GM12878 (cell line): ENCODE data around the gene RUNDC3A. TPM values are rescaled to one million over a fixed set of nuclear protein-coding genes. Genes with fewer than 3 reads are reported as not detected.

ENCODE experiments used
- ATAC-seq: fragments of 200-7000 bp; cut with Tn5 transposase; 3 replicates; pipeline ENCODE4 v1.9.1; 2020; ENCODE audit warnings: mild to moderate bottlenecking, moderate library complexity
- BruUV-seq: library from RNA; stranded (reverse); fragments of 400-500 nt; replicated peaks from 2 replicates; lab custom pipeline; 2021; lab: Mats Ljungman, UMichigan
- CTCF ChIA-PET: fragments of 300-600 bp; sonication (Branson Sonifier 250); formaldehyde crosslinking; extraction: SDS; loops from one replicate; lab custom pipeline; 2021; ENCODE audit warnings: inconsistent platforms; lab: Yijun Ruan, JAX
- POLR2A ChIA-PET: fragments of 350-600 bp; formaldehyde crosslinking; extraction: SDS; loops from one replicate; lab custom pipeline; 2021; ENCODE audit warnings: inconsistent platforms; lab: Charles Lee
- RAD21 ChIA-PET: fragments of 300-600 bp; sonication (Branson Sonifier 250); formaldehyde crosslinking; loops from one replicate; lab custom pipeline; 2023; ENCODE audit warnings: antibody characterized with exemption; ENCODE audit not compliant: unreplicated experiment; lab: Charles Lee
- SMC1A ChIA-PET: fragments of 300-600 bp; sonication (Branson Sonifier 250); formaldehyde crosslinking; loops from one replicate; lab custom pipeline; 2023; ENCODE audit not compliant: unreplicated experiment, uncharacterized antibody; lab: Charles Lee
- DNase-seq: peaks from one replicate; pipeline ENCODE4 v3.0.0-alpha.2; 2011; ENCODE audit warnings: low read depth, low spot score
- FAIRE-seq: peaks from 3 replicates; lab custom pipeline; 2011; peaks lifted over from hg19 to GRCh38; lab: Jason Lieb, UNC
- H2AFZ ChIP-seq: 2 replicates; pipeline ENCODE4 v1.6.0; 2011; ENCODE audit warnings: low read depth, low read length, control low read depth; ENCODE audit not compliant: control insufficient read depth
- H3K27ac ChIP-seq: 2 replicates; pipeline ENCODE4 v1.5.1; 2011; ENCODE audit warnings: control low read depth; ENCODE audit not compliant: control insufficient read depth, insufficient read depth
- H3K27me3 ChIP-seq, 2 experiments: replicated peaks in 1 of 2; 2 replicates each; pipeline versions ENCODE4 v1.6.0 to v1.6.1; 2011; ENCODE audit warnings: low read length in 1 of 2; ENCODE audit not compliant: control insufficient read depth in 2 of 2, insufficient read depth in 2 of 2
- H3K36me3 ChIP-seq, 2 experiments: 2 replicates each; pipeline ENCODE4 v1.5.1; 2011; ENCODE audit warnings: low read length in 1 of 2; ENCODE audit not compliant: control insufficient read depth in 2 of 2, insufficient read depth in 2 of 2
- H3K4me1 ChIP-seq: 2 replicates; pipeline ENCODE4 v1.6.1; 2011; ENCODE audit warnings: mild to moderate bottlenecking, low read length, moderate library complexity, mixed read lengths; ENCODE audit not compliant: control insufficient read depth, insufficient read depth
- H3K4me2 ChIP-seq: 2 replicates; pipeline ENCODE4 v1.6.0; 2011; ENCODE audit warnings: control low read depth; ENCODE audit not compliant: control insufficient read depth, insufficient read depth
- H3K4me3 ChIP-seq: fragments of 200-600 bp; sonication (generic); 2 replicates; pipeline ENCODE4 v1.5.1; 2016
- H3K79me2 ChIP-seq: 2 replicates; pipeline ENCODE4 v1.6.0; 2011; ENCODE audit warnings: low read length; ENCODE audit not compliant: control insufficient read depth, insufficient read depth
- H3K9ac ChIP-seq: 2 replicates; pipeline ENCODE4 v1.8.0; 2011; ENCODE audit warnings: low read length, control low read depth, mixed read lengths; ENCODE audit not compliant: control insufficient read depth, insufficient read depth
- H3K9me3 ChIP-seq: replicated peaks from 3 replicates; pipeline ENCODE4 v1.5.1; 2011; ENCODE audit warnings: mild to moderate bottlenecking, low read length; ENCODE audit not compliant: control insufficient read depth, insufficient read depth
- H4K20me1 ChIP-seq: 2 replicates; pipeline ENCODE4 v1.6.0; 2011; ENCODE audit not compliant: control insufficient read depth, insufficient read depth
- ASH2L ChIP-seq: fragments of 300-600, 200-600 bp; sonication (generic); IDR thresholded peaks from 2 replicates; pipeline ENCODE4 v1.6.1; 2017; ENCODE audit warnings: low read depth, mild to moderate bottlenecking, borderline replicate concordance
- BCLAF1 ChIP-seq: fragments of 450-650 bp; IDR thresholded peaks from 2 replicates; pipeline ENCODE4 v1.6.1; 2017; ENCODE audit warnings: antibody characterized with exemption, mild to moderate bottlenecking, moderate library complexity
- IKZF2 ChIP-seq, 2 experiments: fragments of 450-650 bp; IDR thresholded peaks; 2 replicates each; pipeline ENCODE4 v1.6.1; 2017; ENCODE audit warnings: mild to moderate bottlenecking in 2 of 2, moderate library complexity in 2 of 2
- LARP7 ChIP-seq: fragments of 450-650 bp; IDR thresholded peaks from 2 replicates; pipeline ENCODE4 v1.6.1; 2017; ENCODE audit warnings: mild to moderate bottlenecking
- RAD51 ChIP-seq: fragments of 450-650 bp; IDR thresholded peaks from 2 replicates; pipeline ENCODE4 v1.6.1; 2016; ENCODE audit warnings: moderate library complexity, mild to moderate bottlenecking, inconsistent platforms
- RB1 ChIP-seq: fragments of 450-650 bp; formaldehyde crosslinking; IDR thresholded peaks from 2 replicates; pipeline ENCODE4 v1.6.1; 2017; ENCODE audit warnings: mild to moderate bottlenecking, borderline replicate concordance
- SMAD1 ChIP-seq: fragments of 450-650 bp; IDR thresholded peaks from 2 replicates; pipeline ENCODE4 v1.6.1; 2018; ENCODE audit warnings: mild to moderate bottlenecking, low read depth; ENCODE audit not compliant: partially characterized antibody
- SREBF1 ChIP-seq: IDR thresholded peaks from 2 replicates; pipeline ENCODE4 v1.6.1; 2012; ENCODE audit warnings: mild to moderate bottlenecking, low read length
- WGBS: methylation state at CpG from one replicate; pipeline ENCODE4 v1.1.6; 2016; ENCODE audit warnings: low lambda C conversion rate; ENCODE audit not compliant: insufficient replicate concordance, insufficient coverage; ENCODE audit errors: missing lambda C conversion rate; 5-methylcytosine and 5-hydroxymethylcytosine counted together
- in situ Hi-C: fragments of 300-500 bp; cut with MboI; formaldehyde crosslinking; loops from 9 replicates; pipeline ENCODE4 v1.14.3; 2018; ENCODE audit warnings: mixed read lengths
- intact Hi-C: fragments of 100-400 bp; cut with micrococcal nuclease; formaldehyde crosslinking; loops from one replicate; pipeline ENCODE4 v1.14.2; 2022; ENCODE audit not compliant: unreplicated experiment
- polyA plus RNA-seq, 11 experiments: library from polyadenylated mRNA; depleted of rRNA in 4 of 11; unstranded in 6 of 11; stranded (reverse) in 5 of 11; fragments of >200 nt; fragmentation: Nextera tagmentation in 4 of 11; fragmentation: Illumina TruSeq in 1 of 11; extraction: Ambion mirVana in 4 of 11; extraction: Trizol in 1 of 11; gene quantifications; 1 replicate in 1 of 11; 2 replicates in 10 of 11; pipeline versions ENCODE4 v1.2.1 to v1.2.3, GENCODE V29; 2011 to 2016; ENCODE audit warnings: inconsistent platforms in 2 of 11, missing spikeins in 2 of 11, low read depth in 1 of 11
- total RNA-seq, 4 experiments: library from RNA; depleted of rRNA in 3 of 4; stranded (reverse); fragments of >200 nt in 3 of 4; fragmentation: Illumina TruSeq in 1 of 4; extraction: Trizol in 1 of 4; gene quantifications; 2 replicates each; pipeline versions ENCODE4 v1.2.1 to v1.2.3, GENCODE V29; 2013 to 2021
- TF ChIP-seq, protein P1 (sequence below): fragments of 450-650 bp; IDR thresholded peaks from 2 replicates; pipeline ENCODE4 v1.6.1; 2016; ENCODE audit warnings: mild to moderate bottlenecking
- TF ChIP-seq, protein P2 (sequence below): fragments of 450-650 bp; IDR thresholded peaks from 2 replicates; pipeline ENCODE4 v1.6.1; 2017; ENCODE audit warnings: mild to moderate bottlenecking, low read depth, inconsistent platforms; ENCODE audit not compliant: poor library complexity, severe bottlenecking
- TF ChIP-seq, protein P3 (sequence below): fragments of 450-650 bp; IDR thresholded peaks from 2 replicates; pipeline ENCODE4 v1.6.1; 2018; ENCODE audit warnings: borderline replicate concordance, mild to moderate bottlenecking; ENCODE audit not compliant: partially characterized antibody

RUNDC3A gene
- total and polyA plus RNA-seq, 10 of the 15 experiments (the other 5 are each of a cell fraction or from before 2014, with no cell fraction given) = 0.07 to 0.17 TPM; not detected in 8

DNA sequence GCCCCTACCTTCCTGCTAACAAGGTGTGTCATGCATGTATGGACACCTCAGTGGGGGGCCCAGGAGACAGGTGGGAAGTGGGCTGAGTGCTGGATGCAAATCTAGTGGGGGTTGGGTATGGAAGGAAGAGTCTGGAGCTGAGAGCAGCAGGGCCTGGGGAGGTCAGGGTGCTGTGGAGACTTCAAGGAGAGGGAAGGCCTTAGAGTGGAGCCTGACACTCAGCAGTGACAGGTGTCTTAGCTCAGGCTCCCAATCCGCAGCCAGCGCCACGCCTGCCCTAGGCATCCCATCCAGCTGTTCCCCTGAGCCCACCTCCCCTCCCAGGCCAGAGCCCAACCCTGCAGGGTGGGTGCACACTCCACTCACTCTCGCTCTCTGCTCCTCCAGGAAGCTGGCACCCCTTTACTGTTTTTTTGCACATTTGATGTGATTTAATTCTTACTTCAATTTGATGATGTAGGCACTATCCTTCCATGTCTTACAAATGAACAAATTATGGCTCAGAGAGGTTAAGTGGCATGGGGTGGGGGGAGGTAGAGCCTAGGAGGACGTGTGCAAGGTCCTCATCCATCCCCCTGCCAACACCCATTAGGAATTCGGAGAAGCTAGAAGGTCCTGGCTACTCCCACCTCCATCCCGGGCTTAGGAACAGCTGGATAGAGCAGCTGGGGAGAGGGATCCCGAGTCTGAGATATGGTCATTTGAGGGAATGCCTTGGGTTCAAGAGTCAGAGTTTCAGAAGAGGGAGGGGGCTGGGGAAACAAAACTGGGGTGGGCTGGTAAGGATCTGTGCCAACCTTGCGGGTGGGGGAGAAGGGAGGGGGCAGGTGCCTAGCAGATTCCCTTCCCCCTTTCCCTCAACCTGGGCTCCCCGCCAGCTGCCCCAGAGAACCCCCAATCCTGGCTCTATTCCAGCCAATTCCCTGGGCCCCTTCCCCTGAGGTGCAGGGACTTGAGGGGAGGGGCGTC lies 53.2 kb downstream of the RUNDC3A start (continued):
- no peak for TF ChIP-seq BCLAF1

GRCh38 chr17:44362459-44362948 lies 54.1 kb downstream of the RUNDC3A start:
- ChIA-PET CTCF (interaction anchor here (1.1 to 2.9 kb wide), 10 partner anchors 9 to 562 kb away, joined by 3 to 11 read pairs (median 6); no protein-coding TSS in a partner anchor), SMC1A (no interaction called here), RAD21 (interaction anchor here (1.5 kb wide), 1 partner anchor 153 kb away, joined by 3 read pairs; no protein-coding TSS in a partner anchor), POLR2A (interaction anchor here (0.6 to 1.5 kb wide), 2 partner anchors 35 to 797 kb away, joined by 3 to 7 read pairs; no protein-coding TSS in a partner anchor)
- peaks cover 0 to 2% of the 10 kb centered on the region in 2 experiments; a peak in 3 of 4 replicates for H3K27me3 ChIP-seq
- DNase-seq = no peak
- intact Hi-C loops = no loop called here
- no peaks in the 10 kb centered on the region for H3K4me1 ChIP-seq
- peak overlapping the region; percentile 94; the same call in 1 of the 2 replicates for H3K4me2 ChIP-seq
- no peaks in the 10 kb centered on the region for H3K9me3 ChIP-seq
- BruUV-seq = no TSS peak
- no peak overlapping the region for H3K9ac ChIP-seq
- 18% methylated on average over 2 of the region's 11 CpGs for WGBS
- H4K20me1 ChIP-seq = no peaks in the 10 kb centered on the region
- no peak overlapping the region for H3K27ac ChIP-seq
- in situ Hi-C loops = no loop called here
- no peaks in the 10 kb centered on the region for H3K36me3 ChIP-seq
- H3K79me2 ChIP-seq = no peaks in the 10 kb centered on the region
- no peak for FAIRE-seq
- peak overlapping the region; percentile 67; the same call in 1 of the 2 replicates for H3K4me3 ChIP-seq
- no peak for ATAC-seq
- no peak overlapping the region for H2AFZ ChIP-seq
- TF ChIP-seq, protein P1, sequence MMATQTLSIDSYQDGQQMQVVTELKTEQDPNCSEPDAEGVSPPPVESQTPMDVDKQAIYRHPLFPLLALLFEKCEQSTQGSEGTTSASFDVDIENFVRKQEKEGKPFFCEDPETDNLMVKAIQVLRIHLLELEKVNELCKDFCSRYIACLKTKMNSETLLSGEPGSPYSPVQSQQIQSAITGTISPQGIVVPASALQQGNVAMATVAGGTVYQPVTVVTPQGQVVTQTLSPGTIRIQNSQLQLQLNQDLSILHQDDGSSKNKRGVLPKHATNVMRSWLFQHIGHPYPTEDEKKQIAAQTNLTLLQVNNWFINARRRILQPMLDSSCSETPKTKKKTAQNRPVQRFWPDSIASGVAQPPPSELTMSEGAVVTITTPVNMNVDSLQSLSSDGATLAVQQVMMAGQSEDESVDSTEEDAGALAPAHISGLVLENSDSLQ = no peak
- TF ChIP-seq, protein P2, sequence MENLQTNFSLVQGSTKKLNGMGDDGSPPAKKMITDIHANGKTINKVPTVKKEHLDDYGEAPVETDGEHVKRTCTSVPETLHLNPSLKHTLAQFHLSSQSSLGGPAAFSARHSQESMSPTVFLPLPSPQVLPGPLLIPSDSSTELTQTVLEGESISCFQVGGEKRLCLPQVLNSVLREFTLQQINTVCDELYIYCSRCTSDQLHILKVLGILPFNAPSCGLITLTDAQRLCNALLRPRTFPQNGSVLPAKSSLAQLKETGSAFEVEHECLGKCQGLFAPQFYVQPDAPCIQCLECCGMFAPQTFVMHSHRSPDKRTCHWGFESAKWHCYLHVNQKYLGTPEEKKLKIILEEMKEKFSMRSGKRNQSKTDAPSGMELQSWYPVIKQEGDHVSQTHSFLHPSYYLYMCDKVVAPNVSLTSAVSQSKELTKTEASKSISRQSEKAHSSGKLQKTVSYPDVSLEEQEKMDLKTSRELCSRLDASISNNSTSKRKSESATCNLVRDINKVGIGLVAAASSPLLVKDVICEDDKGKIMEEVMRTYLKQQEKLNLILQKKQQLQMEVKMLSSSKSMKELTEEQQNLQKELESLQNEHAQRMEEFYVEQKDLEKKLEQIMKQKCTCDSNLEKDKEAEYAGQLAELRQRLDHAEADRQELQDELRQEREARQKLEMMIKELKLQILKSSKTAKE = no peak
- TF ChIP-seq RAD51 = no peak
- TF ChIP-seq, protein P3, sequence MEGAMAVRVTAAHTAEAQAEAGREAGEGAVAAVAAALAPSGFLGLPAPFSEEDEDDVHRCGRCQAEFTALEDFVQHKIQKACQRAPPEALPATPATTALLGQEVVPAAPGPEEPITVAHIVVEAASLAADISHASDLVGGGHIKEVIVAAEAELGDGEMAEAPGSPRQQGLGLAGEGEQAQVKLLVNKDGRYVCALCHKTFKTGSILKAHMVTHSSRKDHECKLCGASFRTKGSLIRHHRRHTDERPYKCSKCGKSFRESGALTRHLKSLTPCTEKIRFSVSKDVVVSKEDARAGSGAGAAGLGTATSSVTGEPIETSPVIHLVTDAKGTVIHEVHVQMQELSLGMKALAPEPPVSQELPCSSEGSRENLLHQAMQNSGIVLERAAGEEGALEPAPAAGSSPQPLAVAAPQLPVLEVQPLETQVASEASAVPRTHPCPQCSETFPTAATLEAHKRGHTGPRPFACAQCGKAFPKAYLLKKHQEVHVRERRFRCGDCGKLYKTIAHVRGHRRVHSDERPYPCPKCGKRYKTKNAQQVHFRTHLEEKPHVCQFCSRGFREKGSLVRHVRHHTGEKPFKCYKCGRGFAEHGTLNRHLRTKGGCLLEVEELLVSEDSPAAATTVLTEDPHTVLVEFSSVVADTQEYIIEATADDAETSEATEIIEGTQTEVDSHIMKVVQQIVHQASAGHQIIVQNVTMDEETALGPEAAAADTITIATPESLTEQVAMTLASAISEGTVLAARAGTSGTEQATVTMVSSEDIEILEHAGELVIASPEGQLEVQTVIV = no peak
- TF ChIP-seq SREBF1 = no peak
- no peak for TF ChIP-seq RB1
- no peak for TF ChIP-seq LARP7
- no peak for TF ChIP-seq ASH2L
- no peak for TF ChIP-seq SMAD1
- no peak for TF ChIP-seq IKZF2 (IDR thresholded peaks at IDR 0.05)
